SK-N-SH (cell line): ENCODE data around the gene CES3. TPM values are rescaled to one million over a fixed set of nuclear protein-coding genes. Genes with fewer than 3 reads are reported as not detected.

ENCODE experiments used
- CTCF ChIA-PET: fragments of 300-600, 350-600 bp; formaldehyde crosslinking; extraction: SDS; loops from one replicate; lab custom pipeline; 2021; lab: Yijun Ruan, JAX
- POLR2A ChIA-PET: fragments of 350-600 bp; sonication (Branson Sonifier 250); formaldehyde crosslinking; extraction: SDS; loops from one replicate; lab custom pipeline; 2020; ENCODE audit warnings: antibody characterized with exemption, inconsistent platforms; lab: Yijun Ruan, JAX
- DNase-seq: peaks from one replicate; pipeline ENCODE4 v3.0.0; 2012
- H2AFZ ChIP-seq: fragments of 200-600 bp; sonication (generic); 2 replicates; pipeline ENCODE4 v1.8.1; 2016; ENCODE audit warnings: antibody characterized with exemption, mild to moderate bottlenecking, low read depth
- H3F3A ChIP-seq: fragments of 200-600 bp; sonication (generic); replicated peaks from 2 replicates; pipeline ENCODE3; 2016; ENCODE audit warnings: antibody characterized with exemption, mild to moderate bottlenecking; ENCODE audit not compliant: insufficient read depth
- H3K27ac ChIP-seq, 2 experiments: fragments of 200-500 bp in 1 of 2; fragments of 200-600 bp in 1 of 2; sonication (Bioruptor generic) in 1 of 2; sonication (generic), shearing (Covaris generic) in 1 of 2; 2 replicates each; pipeline versions ENCODE4 v1.5.1 to v1.6.1; 2014 to 2016; ENCODE audit warnings: low read depth in 2 of 2, inconsistent platforms in 1 of 2, low read length in 1 of 2, mild to moderate bottlenecking in 1 of 2, mixed read lengths in 1 of 2
- H3K27me3 ChIP-seq: fragments of 200-600 bp; sonication (generic), shearing (Covaris generic); 2 replicates; pipeline ENCODE4 v1.6.1; 2016; ENCODE audit warnings: mixed run types; ENCODE audit not compliant: insufficient read depth
- H3K36me3 ChIP-seq, 2 experiments: fragments of 200-500 bp in 1 of 2; fragments of 200-600 bp in 1 of 2; sonication (Bioruptor generic) in 1 of 2; sonication (generic) in 1 of 2; replicated peaks in 1 of 2; 2 replicates each; pipeline versions ENCODE3 to v1.5.1; 2014 to 2016; ENCODE audit warnings: low read length in 1 of 2, mild to moderate bottlenecking in 1 of 2; ENCODE audit not compliant: insufficient read depth in 2 of 2, control insufficient read depth in 1 of 2
- H3K4me1 ChIP-seq, 2 experiments: fragments of 200-500 bp in 1 of 2; fragments of 200-600 bp in 1 of 2; sonication (Bioruptor generic) in 1 of 2; sonication (generic), shearing (Covaris generic) in 1 of 2; 2 replicates each; pipeline versions ENCODE4 v1.5.1 to v1.6.1; 2014 to 2016; ENCODE audit warnings: low read depth in 1 of 2, low read length in 1 of 2, mixed run types in 1 of 2; ENCODE audit not compliant: insufficient read depth in 2 of 2, control insufficient read depth in 1 of 2
- H3K4me2 ChIP-seq: fragments of 200-600 bp; sonication (generic), shearing (Covaris generic); 2 replicates; pipeline ENCODE4 v1.6.1; 2017; ENCODE audit warnings: mixed run types
- H3K4me3 ChIP-seq, 2 experiments: fragments of 200-500 bp in 1 of 2; fragments of 200-600 bp in 1 of 2; sonication (Bioruptor generic) in 1 of 2; sonication (generic), shearing (Covaris generic) in 1 of 2; 2 replicates each; pipeline versions ENCODE4 v1.5.1 to v1.8.1; 2014 to 2016; ENCODE audit warnings: low read depth in 2 of 2, inconsistent platforms in 1 of 2, low read length in 1 of 2, mild to moderate bottlenecking in 1 of 2, mixed read lengths in 1 of 2, moderate library complexity in 1 of 2
- H3K79me2 ChIP-seq: fragments of 200-600 bp; sonication (generic); 2 replicates; pipeline ENCODE4 v1.8.1; 2017; ENCODE audit warnings: mild to moderate bottlenecking; ENCODE audit not compliant: insufficient read depth
- H3K9ac ChIP-seq: fragments of 200-600 bp; sonication (generic); 2 replicates; pipeline ENCODE4 v1.6.1; 2017; ENCODE audit warnings: mixed run types
- H3K9me2 ChIP-seq: fragments of 200-600 bp; sonication (generic); 2 replicates; pipeline ENCODE4 v1.6.1; 2017; ENCODE audit warnings: mixed run types
- H3K9me3 ChIP-seq: fragments of 200-600 bp; sonication (generic); 2 replicates; pipeline ENCODE4 v1.6.1; 2017; ENCODE audit warnings: mixed run types, mild to moderate bottlenecking, moderate library complexity
- H4K20me1 ChIP-seq: fragments of 200-600 bp; sonication (generic); 2 replicates; pipeline ENCODE4 v1.6.1; 2017; ENCODE audit warnings: mild to moderate bottlenecking, mixed run types; ENCODE audit not compliant: insufficient read depth
- CHD2 ChIP-seq: fragments of 150-350 bp; IDR thresholded peaks from 2 replicates; pipeline ENCODE4 v1.6.1; 2018; ENCODE audit warnings: low read length; ENCODE audit not compliant: partially characterized antibody
- FOSL2 ChIP-seq: IDR thresholded peaks from 2 replicates; pipeline ENCODE4 v1.4.0; 2012; ENCODE audit warnings: low read depth, mild to moderate bottlenecking, moderate library complexity, borderline replicate concordance
- FOXM1 ChIP-seq: IDR thresholded peaks from 2 replicates; pipeline ENCODE4 v1.4.0; 2012; ENCODE audit warnings: low read depth, mild to moderate bottlenecking
- GABPA ChIP-seq: IDR thresholded peaks from 2 replicates; pipeline ENCODE4 v1.4.0; 2012; ENCODE audit warnings: low read depth, mild to moderate bottlenecking
- GATA2 ChIP-seq: sonication (generic); formaldehyde crosslinking; IDR thresholded peaks from 2 replicates; pipeline ENCODE4 v1.5.0; 2020; ENCODE audit warnings: mild to moderate bottlenecking, missing genetic modification reagents
- IRF3 ChIP-seq: fragments of 150-350 bp; IDR thresholded peaks from 2 replicates; pipeline ENCODE4 v1.6.1; 2016; ENCODE audit warnings: mild to moderate bottlenecking, low read depth, low read length
- JUND ChIP-seq: IDR thresholded peaks from 2 replicates; pipeline ENCODE4 v1.4.0; 2012
- MAX ChIP-seq: IDR thresholded peaks from 2 replicates; pipeline ENCODE4 v1.4.0; 2012; ENCODE audit warnings: low read depth
- MXI1 ChIP-seq: IDR thresholded peaks from 2 replicates; pipeline ENCODE4 v1.6.1; 2012; ENCODE audit warnings: mild to moderate bottlenecking, low read depth, low read length, improper control_type of control experiment
- PBX3 ChIP-seq: IDR thresholded peaks from 2 replicates; pipeline ENCODE4; 2012
- RAD21 ChIP-seq: IDR thresholded peaks from 2 replicates; pipeline ENCODE4 v1.6.1; 2012; ENCODE audit warnings: mild to moderate bottlenecking, low read length
- RFX5 ChIP-seq: IDR thresholded peaks from 2 replicates; pipeline ENCODE4 v1.6.1; 2012; ENCODE audit warnings: mild to moderate bottlenecking, improper control_type of control experiment, low read length
- RXRA ChIP-seq: IDR thresholded peaks from 2 replicates; pipeline ENCODE4 v1.4.0; 2012; ENCODE audit warnings: low read depth, mild to moderate bottlenecking, borderline replicate concordance
- SIN3A ChIP-seq: IDR thresholded peaks from 2 replicates; pipeline ENCODE4 v1.6.1; 2012; ENCODE audit warnings: low read depth, mild to moderate bottlenecking, low read length, moderate library complexity, borderline replicate concordance
- SMC3 ChIP-seq: IDR thresholded peaks from 2 replicates; pipeline ENCODE4 v1.6.1; 2012; ENCODE audit warnings: low read depth, low read length, improper control_type of control experiment
- TAF1 ChIP-seq: IDR thresholded peaks from 2 replicates; pipeline ENCODE4 v1.6.1; 2012; ENCODE audit warnings: low read depth, mild to moderate bottlenecking, low read length, moderate library complexity, borderline replicate concordance
- TCF12 ChIP-seq: IDR thresholded peaks from 2 replicates; pipeline ENCODE4 v1.4.0; 2012
- YY1 ChIP-seq: IDR thresholded peaks from 2 replicates; pipeline ENCODE4 v1.4.0; 2012; ENCODE audit warnings: low read depth, mild to moderate bottlenecking
- ZBTB33 ChIP-seq: IDR thresholded peaks from 2 replicates; pipeline ENCODE4 v1.4.0; 2012; ENCODE audit warnings: low read depth, borderline replicate concordance
- WGBS: methylation state at CpG from one replicate; pipeline ENCODE4 v1.1.6; 2017; ENCODE audit warnings: low lambda C conversion rate; 5-methylcytosine and 5-hydroxymethylcytosine counted together
- polyA plus RNA-seq, 3 experiments: library from polyadenylated mRNA; depleted of rRNA; stranded (reverse); fragments of >200 nt; gene quantifications; 2 replicates each; pipeline ENCODE4 v1.2.3, GENCODE V29; 2012

The CES3 gene
- polyA plus RNA-seq, 1 of the 3 experiments (the other 2 are of a cell fraction), result 1.4 TPM

- no peak overlapping the region for H3K4me2 ChIP-seq
- no peaks in the 10 kb centered on the region for H3F3A ChIP-seq
- no peak overlapping the region for H2AFZ ChIP-seq
- H4K20me1 ChIP-seq, result no peaks in the 10 kb centered on the region
- no peak overlapping the region for H3K9ac ChIP-seq
- ChIA-PET CTCF (interaction anchor here (0.9 to 13.6 kb wide), 4 partner anchors 12 to 239 kb away, joined by 3 to 174 read pairs (median 8); no protein-coding TSS in a partner anchor), POLR2A (no interaction called here)
- no peak overlapping the region for H3K27ac ChIP-seq
- H3K36me3 ChIP-seq, result no peaks in the 10 kb centered on the region
- no peaks in the 10 kb centered on the region for H3K9me3 ChIP-seq
- no peak for TF ChIP-seq JUND
- TF ChIP-seq FOXM1, result no peak
- no peak for TF ChIP-seq MXI1
- no peak for TF ChIP-seq IRF3
- no peaks in the 10 kb centered on the region for H3K27me3 ChIP-seq
- no peaks in the 10 kb centered on the region; a peak in 1 of 4 replicates for H3K4me1 ChIP-seq
- 65% methylated on average over 6 of the region's 6 CpGs for WGBS
- H3K9me2 ChIP-seq, result no peaks in the 10 kb centered on the region
- no peaks in the 10 kb centered on the region for H3K79me2 ChIP-seq
- DNase-seq, result no peak
- H3K4me3 ChIP-seq, result no peak overlapping the region
Measured at GRCh38 chr16:66916518-66916917, 44.5 kb upstream of the CES3 start.

GRCh38 chr16:66917741-66918140, 43.3 kb upstream of the CES3 start:
- no peak overlapping the region for H2AFZ ChIP-seq
- H3K9me2 ChIP-seq, result no peaks in the 10 kb centered on the region
- no peaks in the 10 kb centered on the region; a peak in 1 of 4 replicates for H3K4me1 ChIP-seq
- POLR2A ChIA-PET, result no interaction called here
- no peaks in the 10 kb centered on the region for H4K20me1 ChIP-seq
- H3F3A ChIP-seq, result no peaks in the 10 kb centered on the region
- no peak overlapping the region for H3K9ac ChIP-seq
- no peaks in the 10 kb centered on the region for H3K27me3 ChIP-seq
- no peak overlapping the region for H3K27ac ChIP-seq
- no peaks in the 10 kb centered on the region for H3K9me3 ChIP-seq
- 82% methylated on average over 8 of the region's 9 CpGs for WGBS
- TF ChIP-seq JUND (no peak), ZBTB33 (no peak), GABPA (no peak), RXRA (no peak)
- H3K4me3 ChIP-seq, result no peak overlapping the region
- no peak for DNase-seq
- no peaks in the 10 kb centered on the region for H3K79me2 ChIP-seq
- no peaks in the 10 kb centered on the region for H3K36me3 ChIP-seq
- CTCF ChIA-PET, result interaction anchor here (0.6 to 13.6 kb wide), 8 partner anchors 8 to 100 kb away, joined by 3 to 174 read pairs (median 4); partner anchors contain the start of gene CES3
- H3K4me2 ChIP-seq, result no peak overlapping the region

- Histone ChIP-seq H3K79me2 (no peaks in the 10 kb centered on the region), H3F3A (no peaks in the 10 kb centered on the region), H3K9ac (no peak overlapping the region), H3K36me3 (no peaks in the 10 kb centered on the region), H3K9me2 (no peaks in the 10 kb centered on the region), H3K27ac (no peak overlapping the region), H2AFZ (no peak overlapping the region), H3K4me2 (no peak overlapping the region), H3K27me3 (no peaks in the 10 kb centered on the region), H4K20me1 (no peaks in the 10 kb centered on the region), H3K4me3 (no peak overlapping the region), H3K9me3 (no peaks in the 10 kb centered on the region), H3K4me1 (no peaks in the 10 kb centered on the region; a peak in 1 of 4 replicates)
- ChIA-PET CTCF (interaction anchor here (0.6 to 13.6 kb wide), 7 partner anchors 9 to 99 kb away, joined by 3 to 174 read pairs (median 4); partner anchors contain the start of gene CES3), POLR2A (no interaction called here)
- no peak for DNase-seq
- whole genome bisulfite sequencing, result 62% methylated on average over 6 of the region's 6 CpGs
- no peak for TF ChIP-seq TAF1
- TF ChIP-seq SIN3A, result no peak
- TF ChIP-seq RXRA, result no peak
- no peak for TF ChIP-seq FOSL2
- no peak for TF ChIP-seq GATA2
- no peak for TF ChIP-seq RAD21
- TF ChIP-seq MAX, result no peak
- TF ChIP-seq CHD2, result no peak
- no peak for TF ChIP-seq SMC3
- TF ChIP-seq YY1, result no peak
- no peak for TF ChIP-seq TCF12
- no peak for TF ChIP-seq RFX5
- no peak for TF ChIP-seq PBX3
Measured at GRCh38 chr16:66918355-66918754, 42.7 kb upstream of the CES3 start.
